Measurements from ENCODE around the gene AGBL4. TPM values are rescaled to one million over a fixed set of nuclear protein-coding genes. Genes with fewer than 3 reads are reported as not detected.

Gene AGBL4
- total and polyA plus RNA-seq, 2 of the 13 experiments (the other 11 are each of a cell fraction or from before 2014, with no cell fraction given), result not detected

DNA sequence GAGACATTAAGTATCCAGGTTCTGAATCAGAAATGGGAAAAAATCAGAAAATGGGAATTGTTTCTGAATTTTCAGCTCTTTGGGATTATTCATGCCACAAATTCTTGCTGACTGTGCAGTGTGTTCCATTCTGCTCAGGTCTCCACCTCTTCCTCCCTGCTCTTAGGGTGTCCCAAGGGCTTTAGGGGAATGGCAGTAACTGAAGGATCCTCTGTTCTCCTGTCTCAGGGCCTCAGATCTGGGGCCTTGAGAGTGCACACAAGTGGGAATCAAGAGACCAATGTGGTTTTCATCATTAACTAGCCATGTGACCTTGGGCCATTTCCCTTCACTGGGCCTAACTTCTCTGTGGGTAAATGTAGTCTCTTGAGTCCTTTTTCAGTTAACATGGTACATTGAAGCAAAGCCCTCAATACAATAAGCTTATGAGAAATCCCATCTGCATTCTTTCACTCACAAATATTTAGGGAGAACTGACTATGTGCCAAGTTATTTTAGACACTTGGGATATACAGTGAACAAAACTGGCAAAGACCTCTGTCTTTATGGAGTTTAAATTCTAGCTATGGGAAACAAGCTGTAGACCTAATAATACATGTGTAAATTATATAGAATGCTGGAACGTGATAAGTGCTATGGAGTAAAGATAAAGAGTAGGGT is 1476.1 kb downstream of the AGBL4 start:
- FAIRE-seq, result no peak
- Histone ChIP-seq H3K79me2 (ENCODE audit: insufficient read depth, low read length) (no peaks in the 10 kb centered on the region), H3K27me3 (ENCODE audit: control insufficient read depth in 1 of 2, insufficient read depth in 2 of 2, low read length in 2 of 2) (peaks cover 0 to 3% of the 10 kb centered on the region in 2 experiments; a peak in 1 of 5 replicates), H3K4me1 (ENCODE audit: insufficient read depth, low read length) (no peaks in the 10 kb centered on the region), H3K4me3 (replicated peaks in 1 of 3; ENCODE audit: insufficient read depth in 1 of 3, low read depth in 2 of 3, low read length in 3 of 3) (no peak overlapping the region), H3K36me3 (replicated peaks in 1 of 2; ENCODE audit: control insufficient read depth in 1 of 2, insufficient read depth in 2 of 2, low read length in 2 of 2) (no peaks in the 10 kb centered on the region), H3K27ac (ENCODE audit: extremely low read length, insufficient read depth, low read length) (no peak overlapping the region), H3K9ac (ENCODE audit: insufficient read depth, low read depth, low read length) (no peak overlapping the region), H4K20me1 (ENCODE audit: insufficient read depth, low read length) (no peaks in the 10 kb centered on the region), H2AFZ (ENCODE audit: low read length) (no peak overlapping the region), H3K9me3 (ENCODE audit: low read length) (no peaks in the 10 kb centered on the region), H3K4me2 (ENCODE audit: low read depth, low read length) (no peak overlapping the region)
- POLR2A ChIA-PET, result no interaction called here
- TF ChIP-seq, protein P1, sequence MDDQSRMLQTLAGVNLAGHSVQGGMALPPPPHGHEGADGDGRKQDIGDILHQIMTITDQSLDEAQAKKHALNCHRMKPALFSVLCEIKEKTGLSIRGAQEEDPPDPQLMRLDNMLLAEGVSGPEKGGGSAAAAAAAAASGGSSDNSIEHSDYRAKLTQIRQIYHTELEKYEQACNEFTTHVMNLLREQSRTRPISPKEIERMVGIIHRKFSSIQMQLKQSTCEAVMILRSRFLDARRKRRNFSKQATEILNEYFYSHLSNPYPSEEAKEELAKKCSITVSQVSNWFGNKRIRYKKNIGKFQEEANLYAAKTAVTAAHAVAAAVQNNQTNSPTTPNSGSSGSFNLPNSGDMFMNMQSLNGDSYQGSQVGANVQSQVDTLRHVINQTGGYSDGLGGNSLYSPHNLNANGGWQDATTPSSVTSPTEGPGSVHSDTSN (CRISPR knock-in tag; IDR thresholded peaks at IDR 0.05; ENCODE audit: borderline replicate concordance), result no peak
- no peak for TF ChIP-seq ZSCAN22 (CRISPR knock-in tag; IDR thresholded peaks at IDR 0.05)
- TF ChIP-seq ZNF329 (CRISPR knock-in tag; IDR thresholded peaks at IDR 0.05; ENCODE audit: low read depth), result no peak
- peak; percentile 61 to 72 for TF ChIP-seq MAFK (conservative IDR thresholded peaks at IDR 0.05 in 1 of 2, IDR thresholded peaks at IDR 0.05 in 1 of 2; ENCODE audit: low read length in 2 of 2)
- no peak for TF ChIP-seq HOXD1 (CRISPR knock-in tag; IDR thresholded peaks at IDR 0.05)
- TF ChIP-seq, protein P2, sequence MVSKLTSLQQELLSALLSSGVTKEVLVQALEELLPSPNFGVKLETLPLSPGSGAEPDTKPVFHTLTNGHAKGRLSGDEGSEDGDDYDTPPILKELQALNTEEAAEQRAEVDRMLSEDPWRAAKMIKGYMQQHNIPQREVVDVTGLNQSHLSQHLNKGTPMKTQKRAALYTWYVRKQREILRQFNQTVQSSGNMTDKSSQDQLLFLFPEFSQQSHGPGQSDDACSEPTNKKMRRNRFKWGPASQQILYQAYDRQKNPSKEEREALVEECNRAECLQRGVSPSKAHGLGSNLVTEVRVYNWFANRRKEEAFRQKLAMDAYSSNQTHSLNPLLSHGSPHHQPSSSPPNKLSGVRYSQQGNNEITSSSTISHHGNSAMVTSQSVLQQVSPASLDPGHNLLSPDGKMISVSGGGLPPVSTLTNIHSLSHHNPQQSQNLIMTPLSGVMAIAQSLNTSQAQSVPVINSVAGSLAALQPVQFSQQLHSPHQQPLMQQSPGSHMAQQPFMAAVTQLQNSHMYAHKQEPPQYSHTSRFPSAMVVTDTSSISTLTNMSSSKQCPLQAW (CRISPR knock-in tag; IDR thresholded peaks at IDR 0.05), result no peak
- TF ChIP-seq ATF7-NPFF (CRISPR knock-in tag; IDR thresholded peaks at IDR 0.05; ENCODE audit: low read depth), result no peak
- peak; percentile 46 for TF ChIP-seq MAFF (IDR thresholded peaks at IDR 0.05; ENCODE audit: low read depth, low read length)
- TF ChIP-seq, protein P3, sequence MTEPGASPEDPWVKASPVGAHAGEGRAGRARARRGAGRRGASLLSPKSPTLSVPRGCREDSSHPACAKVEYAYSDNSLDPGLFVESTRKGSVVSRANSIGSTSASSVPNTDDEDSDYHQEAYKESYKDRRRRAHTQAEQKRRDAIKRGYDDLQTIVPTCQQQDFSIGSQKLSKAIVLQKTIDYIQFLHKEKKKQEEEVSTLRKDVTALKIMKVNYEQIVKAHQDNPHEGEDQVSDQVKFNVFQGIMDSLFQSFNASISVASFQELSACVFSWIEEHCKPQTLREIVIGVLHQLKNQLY (CRISPR knock-in tag; IDR thresholded peaks at IDR 0.05), result no peak
- no peak for TF ChIP-seq ZKSCAN8 (CRISPR knock-in tag; IDR thresholded peaks at IDR 0.05; ENCODE audit: borderline replicate concordance)
- TF ChIP-seq, protein P4, sequence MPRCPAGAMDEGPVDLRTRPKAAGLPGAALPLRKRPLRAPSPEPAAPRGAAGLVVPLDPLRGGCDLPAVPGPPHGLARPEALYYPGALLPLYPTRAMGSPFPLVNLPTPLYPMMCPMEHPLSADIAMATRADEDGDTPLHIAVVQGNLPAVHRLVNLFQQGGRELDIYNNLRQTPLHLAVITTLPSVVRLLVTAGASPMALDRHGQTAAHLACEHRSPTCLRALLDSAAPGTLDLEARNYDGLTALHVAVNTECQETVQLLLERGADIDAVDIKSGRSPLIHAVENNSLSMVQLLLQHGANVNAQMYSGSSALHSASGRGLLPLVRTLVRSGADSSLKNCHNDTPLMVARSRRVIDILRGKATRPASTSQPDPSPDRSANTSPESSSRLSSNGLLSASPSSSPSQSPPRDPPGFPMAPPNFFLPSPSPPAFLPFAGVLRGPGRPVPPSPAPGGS (CRISPR knock-in tag; IDR thresholded peaks at IDR 0.05), result no peak
- TF ChIP-seq ELF3 (CRISPR knock-in tag; IDR thresholded peaks at IDR 0.05), result no peak
- intact Hi-C loops (cut with micrococcal nuclease; ENCODE audit: unreplicated experiment) (no loop called here), in situ Hi-C loops (cut with HindIII; ENCODE audit: extremely low pct_ligation_motif_present, low pct_unique_long_range_greater_than_20kb) (no loop called here)
- WGBS (ENCODE audit: low lambda C conversion rate), result 0% methylated on average over 1 of the region's 1 CpG
- CTCF ChIA-PET (ENCODE audit: low intra/inter-chr PET ratio, low total read pairs), result no interaction called here
- BruUV-seq (replicated peaks), result no TSS peak
- ATAC-seq, result no peak
- DNase-seq (ENCODE audit: low spot score), result no peak
